GM10266 (cell line): ENCODE measurements around the gene KLHL11.
"Not testable (repeated sequence)": the region's sequence is repeated elsewhere in the genome, so short reads cannot be mapped to it uniquely, and the experiment has no call there.

Experiments
- DNase-seq: peaks from one replicate; pipeline ENCODE4 v3.0.0; 2012; ENCODE audit errors: extremely low spot score
- CTCF ChIP-seq: IDR thresholded peaks from 2 replicates; pipeline ENCODE4 v1.5.1; 2012; ENCODE audit warnings: mild to moderate bottlenecking, low read depth; ENCODE audit not compliant: control insufficient read depth, insufficient read depth; ENCODE audit errors: missing control alignments

The KLHL11 gene

GRCh38 chr17:41860254-41860931, 4.8 kb downstream of the KLHL11 start:
- DNase-seq = no peak
- no peak for TF ChIP-seq CTCF

GRCh38 chr17:41851382-41851781, 13.8 kb downstream of the KLHL11 start:
- not testable (repeated sequence) for DNase-seq

- no peak for TF ChIP-seq CTCF
- no peak for DNase-seq
Measured at GRCh38 chr17:41849251-41849990, 15.8 kb downstream of the KLHL11 start.

- TF ChIP-seq CTCF = no peak
- DNase-seq = no peak
Measured at GRCh38 chr17:41848788-41849187, 16.4 kb downstream of the KLHL11 start.

GRCh38 chr17:41844971-41845370, 20.3 kb downstream of the KLHL11 start:
- no peak for DNase-seq
- no peak for TF ChIP-seq CTCF

- not testable (repeated sequence) for DNase-seq
Measured at GRCh38 chr17:41840781-41841180, 24.4 kb downstream of the KLHL11 start.

GRCh38 chr17:41839448-41839847, 25.8 kb downstream of the KLHL11 start:
- DNase-seq = not testable (repeated sequence)

- no peak for DNase-seq
- no peak for TF ChIP-seq CTCF
Measured at GRCh38 chr17:41837761-41838538, 27.3 kb downstream of the KLHL11 start, which contains the start of gene KLHL10. KLHL10 (plus strand) TSS chr17:41837825; CDS start chr17:41837933, 108 bp downstream.
